Measurements from ENCODE around the gene S100A5. TPM values are rescaled to one million over a fixed set of nuclear protein-coding genes. Genes with fewer than 3 reads are reported as not detected.

Gene S100A5
- total RNA-seq, 6 experiments from 2014 or later, result 0.40 to 1.2 (median 0.71) TPM

- H3K9me3 Mint-ChIP-seq, result no peaks in the 10 kb centered on the region
These were observed 20.2 kb upstream of the S100A5 start for GRCh38 chr1:153560771-153561465.

GRCh38 chr1:153560241-153560640, 19.5 kb upstream of the S100A5 start:
- Mint-ChIP-seq H3K27ac (no peak overlapping the region), H3K4me3 (no peak overlapping the region)

More at GRCh38 chr1:153560771-153561465, 20.2 kb upstream of the S100A5 start:
- H3K4me1 Mint-ChIP-seq (ENCODE audit: low read depth), result peaks cover 26% of the 10 kb centered on the region
- TF ChIP-seq CTCF (IDR thresholded peaks at IDR 0.05), result no peak
- no peak for DNase-seq
- H3K36me3 Mint-ChIP-seq (ENCODE audit: low read depth), result peaks cover 5% of the 10 kb centered on the region; the same call in 1 of the 2 replicates
- H3K27me3 Mint-ChIP-seq (ENCODE audit: insufficient read depth), result peaks cover 1% of the 10 kb centered on the region; the same call in 1 of the 2 replicates
- H3K27ac Mint-ChIP-seq, result no peak overlapping the region
- H3K4me3 Mint-ChIP-seq, result no peak overlapping the region

DNA sequence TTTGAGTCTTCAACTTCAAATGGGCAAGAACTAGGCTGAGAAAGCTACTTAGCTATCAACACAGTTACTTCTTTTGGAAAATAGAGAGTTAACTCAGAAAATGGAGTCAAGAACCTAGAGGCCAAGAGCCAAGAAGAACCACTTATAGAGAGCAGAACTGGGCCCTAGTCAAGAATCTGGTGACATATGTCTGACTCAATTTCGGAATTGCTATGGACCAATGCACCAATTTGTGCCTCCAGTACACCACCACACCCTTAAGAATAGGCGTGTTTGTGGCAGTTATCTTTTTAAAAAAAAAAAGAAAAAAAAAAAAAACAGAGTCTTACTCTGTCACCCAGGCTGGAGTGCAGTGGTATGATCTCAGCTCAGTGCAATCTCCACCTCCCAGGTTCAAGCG, 17.1 kb upstream of the S100A5 start:
- no peak overlapping the region for H3K4me3 Mint-ChIP-seq
- no peaks in the 10 kb centered on the region for H3K9me3 Mint-ChIP-seq
- peaks cover 5% of the 10 kb centered on the region; the same call in 1 of the 2 replicates for H3K36me3 Mint-ChIP-seq (ENCODE audit: low read depth)
- no peaks in the 10 kb centered on the region for H3K27me3 Mint-ChIP-seq (ENCODE audit: insufficient read depth)
- no peak overlapping the region for H3K27ac Mint-ChIP-seq
- no peak for DNase-seq
- H3K4me1 Mint-ChIP-seq (ENCODE audit: low read depth), result peaks cover 26% of the 10 kb centered on the region
- TF ChIP-seq CTCF (IDR thresholded peaks at IDR 0.05), result no peak

More at GRCh38 chr1:153560241-153560640, 19.5 kb upstream of the S100A5 start:
- Mint-ChIP-seq H3K9me3 (no peaks in the 10 kb centered on the region), H3K4me1 (ENCODE audit: low read depth) (peaks cover 20% of the 10 kb centered on the region), H3K36me3 (ENCODE audit: low read depth) (peaks cover 5% of the 10 kb centered on the region; the same call in 1 of the 2 replicates), H3K27me3 (ENCODE audit: insufficient read depth) (no peaks in the 10 kb centered on the region)
- DNase-seq, result no peak
- no peak for TF ChIP-seq CTCF (IDR thresholded peaks at IDR 0.05)

DNA sequence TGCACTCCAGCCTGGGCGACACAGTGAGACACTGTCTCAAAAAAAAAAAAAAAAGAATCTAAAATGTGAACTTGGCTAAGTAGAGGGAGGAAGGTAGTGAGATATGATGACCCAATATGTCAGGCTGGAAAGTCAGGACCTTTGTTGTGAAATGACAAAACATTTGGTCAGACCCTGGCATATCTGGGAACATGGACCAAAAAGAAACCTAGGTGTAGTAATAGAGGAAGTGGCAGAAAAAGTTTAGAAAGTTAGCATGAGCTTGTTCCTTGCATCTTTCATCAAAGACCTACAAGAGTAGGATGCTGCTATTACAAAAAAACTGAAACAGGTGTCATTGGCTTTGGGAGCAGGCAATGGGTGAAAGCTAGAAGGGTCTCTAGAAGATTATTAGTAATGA, 15.6 kb upstream of the S100A5 start:
- TF ChIP-seq CTCF (IDR thresholded peaks at IDR 0.05), result no peak
- no peaks in the 10 kb centered on the region for H3K9me3 Mint-ChIP-seq
- H3K27me3 Mint-ChIP-seq (ENCODE audit: insufficient read depth), result no peaks in the 10 kb centered on the region
- peaks cover 5% of the 10 kb centered on the region; the same call in 1 of the 2 replicates for H3K36me3 Mint-ChIP-seq (ENCODE audit: low read depth)
- H3K27ac Mint-ChIP-seq, result no peak overlapping the region
- H3K4me1 Mint-ChIP-seq (ENCODE audit: low read depth), result peaks cover 31% of the 10 kb centered on the region
- no peak for DNase-seq
- no peak overlapping the region for H3K4me3 Mint-ChIP-seq

- Mint-ChIP-seq H3K27me3 (ENCODE audit: insufficient read depth) (peaks cover 2% of the 10 kb centered on the region; the same call in 1 of the 2 replicates), H3K9me3 (no peaks in the 10 kb centered on the region), H3K27ac (peak overlapping the region; percentile 93), H3K36me3 (ENCODE audit: low read depth) (peaks cover 5% of the 10 kb centered on the region; the same call in 1 of the 2 replicates), H3K4me1 (ENCODE audit: low read depth) (peaks cover 54% of the 10 kb centered on the region), H3K4me3 (no peak overlapping the region; the same call in 1 of the 2 replicates)
- no peak for TF ChIP-seq CTCF (IDR thresholded peaks at IDR 0.05)
- peak; percentile 42 for DNase-seq
These were observed 13.3 kb upstream of the S100A5 start for GRCh38 chr1:153553830-153554541.
